Activated CD4-positive, alpha-beta T cell treated with anti-CD3 and anti-CD28 coated beads for 36 hours (primary cell): ENCODE results near the gene ZFHX3. TPM values are rescaled to one million over a fixed set of nuclear protein-coding genes. Genes with fewer than 3 reads are reported as not detected.
"Not testable (repeated sequence)": the region's sequence is repeated elsewhere in the genome, so short reads cannot be mapped to it uniquely, and the experiment has no call there.

Experiments used
- ATAC-seq: fragments of 200-7000 bp; cut with Tn5 transposase; one replicate; pipeline ENCODE4 v1.10.0; 2021; ENCODE audit warnings: mild to moderate bottlenecking, moderate library complexity
- CTCF ChIA-PET: fragments of 350-600 bp; sonication (Branson Sonifier 250); formaldehyde crosslinking; loops from one replicate; lab custom pipeline; 2021; ENCODE audit warnings: antibody characterized with exemption; lab: Charles Lee
- POLR2A ChIA-PET: fragments of 350-600 bp; sonication (Branson Sonifier 250); formaldehyde crosslinking; loops from one replicate; lab custom pipeline; 2021; ENCODE audit warnings: antibody characterized with exemption, inconsistent platforms; lab: Charles Lee
- DNase-seq: peaks from one replicate; pipeline ENCODE4 v3.0.0-alpha.2; 2020
- H3K27ac Mint-ChIP-seq: one replicate; pipeline ENCODE4 v1.8.0; 2021; ENCODE audit warnings: mixed read lengths
- H3K27me3 Mint-ChIP-seq: one replicate; pipeline ENCODE4 v1.8.0; 2021; ENCODE audit warnings: mixed read lengths
- H3K36me3 Mint-ChIP-seq: one replicate; pipeline ENCODE4 v1.8.0; 2021; ENCODE audit warnings: low read depth, mixed read lengths
- H3K4me1 Mint-ChIP-seq: one replicate; pipeline ENCODE4 v1.8.0; 2021; ENCODE audit warnings: mixed read lengths
- H3K4me3 Mint-ChIP-seq: one replicate; pipeline ENCODE4 v1.8.0; 2021; ENCODE audit warnings: mild to moderate bottlenecking, moderate library complexity, mixed read lengths
- H3K9me3 Mint-ChIP-seq: one replicate; pipeline ENCODE4 v1.8.0; 2021; ENCODE audit warnings: low read depth, mixed read lengths
- intact Hi-C, 2 experiments: fragments of 100-400 bp; cut with DNase I in 1 of 2; cut with micrococcal nuclease in 1 of 2; formaldehyde crosslinking; loops; one replicate each; pipeline versions ENCODE4 v1.14.2 to v1.15.1; 2022 to 2024; cut with DNase I, micrococcal nuclease
- total RNA-seq, 2 experiments: library from RNA; stranded (reverse); gene quantifications; one replicate each; pipeline ENCODE4 v1.2.3, GENCODE V29; 2021

Gene ZFHX3
- total RNA-seq, 2 experiments from 2014 or later = 0.27 to 0.37 TPM

GRCh38 chr16:73011926-73012325 lies 36.0 kb downstream of the ZFHX3 start:
- DNase-seq (no peak), ATAC-seq (no peak)
- Mint-ChIP-seq H3K4me3 (no peak overlapping the region), H3K9me3 (no peaks in the 10 kb centered on the region), H3K27me3 (no peaks in the 10 kb centered on the region), H3K27ac (no peak overlapping the region), H3K36me3 (no peaks in the 10 kb centered on the region), H3K4me1 (no peaks in the 10 kb centered on the region)
- ChIA-PET POLR2A (no interaction called here), CTCF (no interaction called here)
- intact Hi-C loops = no loop called here

- DNase-seq = no peak
- ChIA-PET POLR2A (no interaction called here), CTCF (no interaction called here)
- Mint-ChIP-seq H3K4me3 (no peak overlapping the region), H3K36me3 (no peaks in the 10 kb centered on the region), H3K27ac (no peak overlapping the region), H3K27me3 (no peaks in the 10 kb centered on the region), H3K4me1 (no peaks in the 10 kb centered on the region), H3K9me3 (no peaks in the 10 kb centered on the region)
- no peak for ATAC-seq
- intact Hi-C loops = no loop called here
Measured at GRCh38 chr16:73010150-73010676, 37.7 kb downstream of the ZFHX3 start.

- H3K36me3 Mint-ChIP-seq, POLR2A ChIA-PET, intact Hi-C loops, CTCF ChIA-PET, H3K9me3 Mint-ChIP-seq, H3K27me3 Mint-ChIP-seq, H3K27ac Mint-ChIP-seq, DNase-seq, H3K4me1 Mint-ChIP-seq, H3K4me3 Mint-ChIP-seq, ATAC-seq: not testable (repeated sequence)
Measured at GRCh38 chr16:73009710-73010109, 38.2 kb downstream of the ZFHX3 start.

GRCh38 chr16:73006026-73006425 lies 41.9 kb downstream of the ZFHX3 start:
- H3K36me3 Mint-ChIP-seq = no peaks in the 10 kb centered on the region
- ATAC-seq = no peak
- ChIA-PET POLR2A (interaction anchor here (0.7 kb wide), 1 partner anchor 9 kb away, joined by 4 read pairs; no protein-coding TSS in a partner anchor), CTCF (interaction anchor here (1.0 kb wide), 1 partner anchor 173 kb away, joined by 3 read pairs; no protein-coding TSS in a partner anchor)
- no peaks in the 10 kb centered on the region for H3K9me3 Mint-ChIP-seq
- no peaks in the 10 kb centered on the region for H3K27me3 Mint-ChIP-seq
- H3K27ac Mint-ChIP-seq = no peak overlapping the region
- no peaks in the 10 kb centered on the region for H3K4me1 Mint-ChIP-seq
- no peak overlapping the region for H3K4me3 Mint-ChIP-seq
- intact Hi-C loops = no loop called here
- DNase-seq = no peak

- no peak for ATAC-seq
- Mint-ChIP-seq H3K4me3 (no peak overlapping the region), H3K9me3 (no peaks in the 10 kb centered on the region), H3K36me3 (no peaks in the 10 kb centered on the region), H3K27me3 (no peaks in the 10 kb centered on the region), H3K4me1 (no peaks in the 10 kb centered on the region), H3K27ac (no peak overlapping the region)
- DNase-seq = no peak
- CTCF ChIA-PET = no interaction called here
- intact Hi-C loops = no loop called here
- POLR2A ChIA-PET = no interaction called here
Measured at GRCh38 chr16:73002866-73003265, 45.1 kb downstream of the ZFHX3 start.

- intact Hi-C loops = no loop called here
- DNase-seq = no peak
- ChIA-PET CTCF (no interaction called here), POLR2A (no interaction called here)
- Mint-ChIP-seq H3K9me3 (no peaks in the 10 kb centered on the region), H3K36me3 (no peaks in the 10 kb centered on the region), H3K4me3 (no peak overlapping the region), H3K27ac (no peak overlapping the region), H3K27me3 (no peaks in the 10 kb centered on the region), H3K4me1 (no peaks in the 10 kb centered on the region)
- ATAC-seq = no peak
Measured at GRCh38 chr16:73000907-73001521, 46.9 kb downstream of the ZFHX3 start.

- no peaks in the 10 kb centered on the region for H3K9me3 Mint-ChIP-seq
- ATAC-seq (no peak), DNase-seq (no peak)
- no peaks in the 10 kb centered on the region for H3K36me3 Mint-ChIP-seq
- H3K4me1 Mint-ChIP-seq = no peaks in the 10 kb centered on the region
- ChIA-PET CTCF (no interaction called here), POLR2A (no interaction called here)
- no peak overlapping the region for H3K27ac Mint-ChIP-seq
- H3K4me3 Mint-ChIP-seq = no peak overlapping the region
- no peaks in the 10 kb centered on the region for H3K27me3 Mint-ChIP-seq
- intact Hi-C loops = no loop called here
Measured at GRCh38 chr16:73000020-73000906, 47.7 kb downstream of the ZFHX3 start.

GRCh38 chr16:72999541-73000019 lies 48.3 kb downstream of the ZFHX3 start:
- Mint-ChIP-seq H3K4me3 (no peak overlapping the region), H3K27ac (no peak overlapping the region), H3K9me3 (no peaks in the 10 kb centered on the region), H3K4me1 (no peaks in the 10 kb centered on the region), H3K27me3 (no peaks in the 10 kb centered on the region), H3K36me3 (no peaks in the 10 kb centered on the region)
- DNase-seq (no peak), ATAC-seq (no peak)
- CTCF ChIA-PET = no interaction called here
- POLR2A ChIA-PET = no interaction called here
- intact Hi-C loops = no loop called here

- DNase-seq = no peak
- no peak overlapping the region for H3K4me3 Mint-ChIP-seq
- no peaks in the 10 kb centered on the region for H3K27me3 Mint-ChIP-seq
- ATAC-seq = no peak
- H3K27ac Mint-ChIP-seq = no peak overlapping the region
- H3K9me3 Mint-ChIP-seq = no peaks in the 10 kb centered on the region
- intact Hi-C loops = no loop called here
- no peaks in the 10 kb centered on the region for H3K4me1 Mint-ChIP-seq
- POLR2A ChIA-PET = no interaction called here
- H3K36me3 Mint-ChIP-seq = no peaks in the 10 kb centered on the region
- CTCF ChIA-PET = interaction anchor here (0.5 kb wide), 1 partner anchor 52 kb away, joined by 4 read pairs; no protein-coding TSS in a partner anchor
Measured at GRCh38 chr16:72997141-72997542, 50.8 kb downstream of the ZFHX3 start.

- intact Hi-C loops = no loop called here
- H3K4me1 Mint-ChIP-seq = no peaks in the 10 kb centered on the region
- no peaks in the 10 kb centered on the region for H3K27me3 Mint-ChIP-seq
- ATAC-seq (no peak), DNase-seq (no peak)
- no peaks in the 10 kb centered on the region for H3K36me3 Mint-ChIP-seq
- POLR2A ChIA-PET = no interaction called here
- no peak overlapping the region for H3K27ac Mint-ChIP-seq
- H3K4me3 Mint-ChIP-seq = no peak overlapping the region
- CTCF ChIA-PET = interaction anchor here (0.5 kb wide), 1 partner anchor 51 kb away, joined by 4 read pairs; no protein-coding TSS in a partner anchor
- H3K9me3 Mint-ChIP-seq = no peaks in the 10 kb centered on the region
Measured at GRCh38 chr16:72996291-72997062, 51.5 kb downstream of the ZFHX3 start.

- ATAC-seq, H3K27me3 Mint-ChIP-seq, DNase-seq, H3K4me3 Mint-ChIP-seq, POLR2A ChIA-PET, H3K4me1 Mint-ChIP-seq, H3K27ac Mint-ChIP-seq, intact Hi-C loops, CTCF ChIA-PET, H3K36me3 Mint-ChIP-seq, H3K9me3 Mint-ChIP-seq: not testable (repeated sequence)
Measured at GRCh38 chr16:72995882-72996270, 52.1 kb downstream of the ZFHX3 start.
